GM21390 (cell line): ENCODE results near the gene HPS5.
"Not testable (repeated sequence)": the region's sequence is repeated elsewhere in the genome, so short reads cannot be mapped to it uniquely, and the experiment has no call there.

Experiments
- ATAC-seq: cut with Tn5 transposase; IDR thresholded peaks from one replicate; pipeline ENCODE4 v1.9.1; 2021; ENCODE audit not compliant: unreplicated experiment

The HPS5 gene, protein sequence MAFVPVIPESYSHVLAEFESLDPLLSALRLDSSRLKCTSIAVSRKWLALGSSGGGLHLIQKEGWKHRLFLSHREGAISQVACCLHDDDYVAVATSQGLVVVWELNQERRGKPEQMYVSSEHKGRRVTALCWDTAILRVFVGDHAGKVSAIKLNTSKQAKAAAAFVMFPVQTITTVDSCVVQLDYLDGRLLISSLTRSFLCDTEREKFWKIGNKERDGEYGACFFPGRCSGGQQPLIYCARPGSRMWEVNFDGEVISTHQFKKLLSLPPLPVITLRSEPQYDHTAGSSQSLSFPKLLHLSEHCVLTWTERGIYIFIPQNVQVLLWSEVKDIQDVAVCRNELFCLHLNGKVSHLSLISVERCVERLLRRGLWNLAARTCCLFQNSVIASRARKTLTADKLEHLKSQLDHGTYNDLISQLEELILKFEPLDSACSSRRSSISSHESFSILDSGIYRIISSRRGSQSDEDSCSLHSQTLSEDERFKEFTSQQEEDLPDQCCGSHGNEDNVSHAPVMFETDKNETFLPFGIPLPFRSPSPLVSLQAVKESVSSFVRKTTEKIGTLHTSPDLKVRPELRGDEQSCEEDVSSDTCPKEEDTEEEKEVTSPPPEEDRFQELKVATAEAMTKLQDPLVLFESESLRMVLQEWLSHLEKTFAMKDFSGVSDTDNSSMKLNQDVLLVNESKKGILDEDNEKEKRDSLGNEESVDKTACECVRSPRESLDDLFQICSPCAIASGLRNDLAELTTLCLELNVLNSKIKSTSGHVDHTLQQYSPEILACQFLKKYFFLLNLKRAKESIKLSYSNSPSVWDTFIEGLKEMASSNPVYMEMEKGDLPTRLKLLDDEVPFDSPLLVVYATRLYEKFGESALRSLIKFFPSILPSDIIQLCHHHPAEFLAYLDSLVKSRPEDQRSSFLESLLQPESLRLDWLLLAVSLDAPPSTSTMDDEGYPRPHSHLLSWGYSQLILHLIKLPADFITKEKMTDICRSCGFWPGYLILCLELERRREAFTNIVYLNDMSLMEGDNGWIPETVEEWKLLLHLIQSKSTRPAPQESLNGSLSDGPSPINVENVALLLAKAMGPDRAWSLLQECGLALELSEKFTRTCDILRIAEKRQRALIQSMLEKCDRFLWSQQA

DNA sequence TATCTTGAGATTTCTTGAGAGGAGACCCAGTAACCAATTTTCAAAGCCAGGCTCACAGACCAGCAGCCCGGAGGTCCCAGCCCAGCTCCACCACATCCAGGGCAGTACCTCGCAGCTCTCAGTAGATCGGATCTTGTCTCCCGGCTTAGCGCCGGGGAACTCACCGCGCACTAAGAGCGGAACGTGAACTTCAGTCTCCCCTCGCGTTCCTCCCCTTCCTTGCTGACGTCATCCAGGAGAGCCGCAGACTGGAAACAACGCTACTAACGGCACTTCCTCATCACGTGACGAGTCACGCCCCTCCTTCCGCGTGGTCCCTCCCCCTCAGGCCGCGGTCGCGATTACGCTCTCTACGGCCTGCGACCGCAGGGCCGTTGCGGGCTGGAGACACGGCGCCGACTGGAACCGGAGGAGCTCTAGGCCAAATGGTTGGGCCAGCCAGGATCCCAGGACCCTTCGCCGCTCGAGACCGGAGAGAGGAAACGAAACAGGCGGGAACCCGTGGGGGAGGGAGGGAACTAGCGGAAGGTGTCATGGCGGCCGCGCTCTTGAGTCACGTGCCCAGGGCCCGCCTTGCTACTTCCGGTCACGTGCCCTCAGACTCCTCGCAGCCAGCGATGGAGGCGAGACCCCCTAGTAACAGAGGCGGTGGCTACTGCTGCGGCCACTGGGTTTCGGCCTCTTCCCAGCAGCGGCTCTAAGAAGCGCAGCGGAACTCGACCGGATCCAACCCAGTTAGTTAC is at the start of gene HPS5, which contains the start of gene GTF2H1:
Gene HPS5, minus strand, starts transcription at position 172 of the 743 bp plus-strand sequence. CDS start 4,282 bp downstream, outside the sequence.
Gene GTF2H1, plus strand, starts transcription at position 599 of the 743 bp plus-strand sequence. CDS start 10,508 bp downstream, outside the sequence.
- peak; percentile 83 for ATAC-seq

DNA sequence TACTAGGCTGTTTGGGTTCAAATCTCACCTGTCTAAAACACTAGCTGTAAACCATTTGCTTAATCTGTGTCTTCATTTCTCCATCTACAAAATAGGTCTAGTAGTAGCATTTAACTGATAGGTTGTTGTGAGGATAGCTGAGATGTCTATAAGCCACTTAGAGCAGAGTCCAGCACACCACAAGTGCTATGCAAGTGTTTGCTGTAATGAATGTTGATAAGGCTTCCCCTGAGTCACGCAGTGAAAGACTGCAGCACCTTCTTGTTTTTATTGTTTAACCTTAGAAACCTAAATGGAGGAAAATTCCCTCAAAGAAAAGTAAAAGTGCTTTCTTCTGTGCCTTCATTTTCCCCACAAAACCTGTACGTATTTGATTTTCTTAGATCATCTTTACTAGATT is 49.3 kb upstream of the HPS5 start:
- no peak for ATAC-seq

DNA sequence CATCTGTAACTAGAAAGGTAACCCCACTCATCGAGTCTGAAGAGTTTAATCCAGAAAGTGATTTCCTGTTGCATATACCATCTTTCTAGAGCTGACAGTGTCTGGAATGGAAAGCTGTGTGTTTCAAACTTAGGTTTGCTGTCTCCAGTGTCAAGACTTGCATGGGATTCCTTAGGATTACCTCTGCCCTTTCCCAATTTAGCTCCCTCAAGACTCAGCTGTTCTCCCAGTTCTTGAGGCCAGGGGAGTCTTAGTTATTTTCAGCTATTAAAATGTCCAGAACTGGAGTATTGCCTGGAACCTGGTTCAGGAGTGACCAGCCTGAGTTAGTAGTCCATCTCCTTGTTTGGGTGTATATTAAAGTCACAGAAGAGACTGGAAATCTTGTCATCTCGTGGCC is 47.5 kb upstream of the HPS5 start:
- ATAC-seq, result no peak

DNA sequence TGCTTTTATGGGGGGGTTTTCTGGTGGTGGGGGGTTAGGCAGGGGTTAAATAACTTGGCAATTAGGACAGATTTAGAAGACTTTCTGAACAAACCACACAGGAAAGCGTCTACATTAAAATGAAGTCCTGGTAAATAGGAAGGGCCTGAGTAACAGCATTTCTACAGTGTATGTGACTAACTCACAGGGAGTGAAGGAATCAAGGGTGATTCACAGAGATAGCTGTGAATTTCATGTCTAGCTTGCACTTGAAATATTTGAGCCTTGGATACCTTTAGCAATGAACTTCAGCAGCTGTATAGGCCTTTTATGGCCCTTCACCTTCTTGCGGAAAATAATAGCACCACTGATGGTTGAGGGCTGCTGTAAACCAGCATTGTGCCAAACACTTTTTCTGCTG is 46.3 kb upstream of the HPS5 start:
- no peak for ATAC-seq

DNA sequence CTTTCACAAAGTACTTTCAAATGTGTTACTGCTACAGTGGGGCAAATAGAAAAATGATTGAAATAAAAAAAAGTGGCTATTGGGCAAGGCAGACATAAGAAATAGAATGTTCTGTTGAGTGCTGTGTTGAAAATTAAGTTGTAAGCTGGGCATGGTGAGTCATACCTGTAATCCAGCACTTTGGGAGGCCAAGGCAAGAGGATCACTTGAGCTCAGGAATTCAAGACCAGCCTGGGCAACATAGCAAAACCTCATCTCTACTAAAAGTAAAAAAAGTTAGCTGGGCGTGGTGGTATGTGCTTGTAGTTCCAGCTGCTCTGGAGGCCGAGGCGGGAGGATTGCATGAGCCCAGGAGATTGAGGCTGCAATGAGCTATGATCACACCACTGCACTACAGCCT is 45.5 kb upstream of the HPS5 start:
- no peak for ATAC-seq

DNA sequence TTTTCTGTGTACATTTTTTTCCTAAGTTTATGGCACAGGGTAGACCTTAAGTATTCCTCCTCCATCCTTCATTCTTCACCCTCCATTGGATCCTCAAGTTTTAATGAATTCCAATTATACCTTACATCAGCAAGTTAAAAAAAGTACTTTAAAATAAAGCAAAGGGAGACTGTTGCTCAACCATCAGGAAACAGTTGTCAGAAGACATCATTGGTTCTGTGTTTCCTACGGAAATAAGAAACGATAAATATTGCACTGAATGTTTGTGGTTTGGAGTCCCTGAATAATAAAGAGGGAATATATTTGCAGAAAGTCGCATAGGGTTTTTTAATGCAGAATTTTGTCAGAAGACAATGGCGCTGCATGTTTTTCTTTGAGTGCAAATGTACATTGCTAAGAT is 44.3 kb upstream of the HPS5 start:
- ATAC-seq, result no peak

DNA sequence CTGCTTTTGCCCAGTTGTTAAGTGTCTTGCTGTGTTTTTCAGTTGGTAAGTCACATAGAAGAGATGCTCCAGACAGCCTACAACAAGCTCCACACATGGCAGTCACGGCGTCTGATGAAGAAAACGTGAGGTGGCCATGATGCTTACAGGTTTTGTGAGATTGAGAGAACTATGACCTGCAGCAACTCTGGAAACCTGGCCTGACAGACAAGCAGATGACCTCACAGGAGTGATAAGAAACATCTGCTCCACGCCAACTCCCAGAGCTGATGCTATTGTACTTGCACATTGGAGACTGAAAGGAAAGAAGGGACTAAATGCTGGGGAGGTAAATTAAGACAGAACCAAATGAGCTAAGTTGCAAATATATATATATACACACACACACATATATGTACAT is 43.8 kb upstream of the HPS5 start:
- ATAC-seq, result no peak

DNA sequence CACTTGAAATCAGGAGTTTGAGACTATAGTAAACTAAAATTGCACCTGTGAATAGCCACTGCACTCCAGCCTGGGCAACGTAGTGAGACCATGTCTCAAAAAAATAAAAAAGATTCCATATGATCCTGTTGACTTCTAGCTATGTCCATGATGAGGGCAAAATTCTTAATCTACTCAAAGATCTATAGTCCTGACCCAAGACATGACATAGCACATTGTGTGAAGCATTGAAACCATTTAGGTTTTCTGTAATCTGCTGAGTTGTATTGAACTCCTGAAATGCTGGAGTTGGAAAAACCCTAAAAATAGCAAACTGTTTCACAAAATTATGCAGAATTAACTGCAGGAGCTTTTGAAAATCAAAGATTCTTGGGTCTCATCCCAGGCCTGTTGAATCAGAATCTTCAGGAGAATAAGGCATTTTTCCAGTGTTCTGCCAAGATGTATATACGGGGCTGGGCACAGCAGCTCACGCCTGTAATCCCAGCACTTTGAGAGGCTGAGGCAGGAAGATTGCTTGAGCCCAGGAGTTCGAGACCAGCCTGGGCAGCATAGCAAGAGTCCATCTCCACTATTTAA is 42.6 kb upstream of the HPS5 start:
- ATAC-seq, result no peak

DNA sequence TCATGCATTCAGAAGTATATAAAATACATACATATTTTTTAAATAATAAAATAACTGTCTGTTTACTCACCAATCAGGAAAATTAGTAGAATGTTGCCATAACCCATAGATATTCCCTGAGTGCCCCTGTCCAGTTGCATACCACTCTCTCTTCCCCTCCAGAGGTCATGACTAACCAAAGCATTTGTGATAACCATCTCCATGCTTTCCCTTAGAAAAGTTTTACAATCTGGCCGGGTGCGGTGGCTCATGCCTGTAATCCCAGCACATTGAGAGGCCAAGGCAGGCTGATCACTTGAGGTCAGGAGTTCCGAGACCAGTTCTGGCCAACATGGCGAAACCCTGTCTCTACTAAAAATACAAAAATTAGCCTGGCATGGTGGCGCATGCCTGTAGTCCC is 39.2 kb upstream of the HPS5 start:
- ATAC-seq, result no peak

DNA sequence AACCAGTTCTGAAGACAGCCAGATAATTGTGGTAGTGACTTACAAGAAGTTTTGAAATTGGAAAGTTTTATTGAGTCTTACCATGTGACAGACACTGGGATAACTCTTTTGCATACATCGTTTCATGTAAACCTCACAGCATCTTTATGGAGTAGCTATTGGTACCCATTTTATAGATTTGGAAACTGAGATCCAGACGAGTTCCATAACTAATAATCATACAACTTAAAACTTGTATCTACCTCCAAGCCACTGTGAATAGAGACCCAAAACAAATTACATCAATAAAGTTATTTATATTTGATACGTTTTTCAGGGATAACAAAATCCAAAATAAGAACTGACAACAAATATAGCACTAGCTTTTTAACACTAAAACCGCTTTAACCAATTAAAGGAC is 36.7 kb upstream of the HPS5 start:
- ATAC-seq, result no peak

DNA sequence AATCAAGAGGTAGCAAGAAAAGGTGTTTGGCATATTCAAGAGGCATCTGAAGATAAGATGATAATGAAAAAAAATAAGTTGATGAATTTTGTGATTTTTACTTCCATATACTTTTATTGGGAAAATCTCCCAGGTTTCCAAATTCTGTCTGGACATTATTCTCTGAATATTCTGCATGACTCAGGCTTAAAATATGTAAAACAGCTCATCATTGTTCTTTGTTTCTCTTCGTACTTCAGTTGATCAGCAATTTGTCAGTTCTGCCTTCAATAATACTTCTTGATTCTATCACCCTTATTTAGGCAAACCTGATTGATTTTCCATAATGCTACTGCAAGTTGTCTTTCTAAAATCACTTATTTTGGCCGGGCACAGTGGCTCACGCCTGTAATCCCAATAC is 30.6 kb upstream of the HPS5 start:
- ATAC-seq, result no peak

DNA sequence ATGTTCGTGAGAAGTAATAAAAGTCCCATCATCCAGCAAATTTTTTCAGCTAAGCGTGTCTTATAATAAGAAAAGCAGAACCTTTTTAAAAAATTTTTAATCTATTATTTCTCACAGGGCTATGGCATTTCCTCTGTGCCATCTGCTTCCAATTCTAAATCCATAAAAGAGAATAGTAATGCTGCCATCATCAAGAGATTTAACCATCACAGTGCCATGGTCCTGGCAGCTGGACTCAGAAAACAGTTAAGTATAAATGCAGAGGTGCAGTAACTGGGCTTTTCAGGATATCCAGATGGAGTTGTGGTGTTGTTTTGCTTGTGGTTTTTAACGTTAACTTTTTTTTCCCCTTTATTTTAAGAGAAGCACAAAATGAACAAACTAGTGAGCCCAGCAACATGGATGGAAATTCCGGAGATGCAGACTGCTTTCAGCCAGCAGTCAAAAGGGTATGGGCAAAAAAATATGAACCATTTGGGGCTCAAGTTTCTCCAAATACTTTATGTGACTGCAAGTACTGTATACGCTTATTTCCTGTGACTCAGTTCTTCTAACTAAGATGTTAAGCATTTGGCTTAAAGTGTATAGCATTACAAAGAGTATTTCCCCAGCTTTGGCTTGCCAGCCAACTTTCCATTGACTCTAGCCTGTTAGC is 25.7 kb upstream of the HPS5 start:
- no peak for ATAC-seq

DNA sequence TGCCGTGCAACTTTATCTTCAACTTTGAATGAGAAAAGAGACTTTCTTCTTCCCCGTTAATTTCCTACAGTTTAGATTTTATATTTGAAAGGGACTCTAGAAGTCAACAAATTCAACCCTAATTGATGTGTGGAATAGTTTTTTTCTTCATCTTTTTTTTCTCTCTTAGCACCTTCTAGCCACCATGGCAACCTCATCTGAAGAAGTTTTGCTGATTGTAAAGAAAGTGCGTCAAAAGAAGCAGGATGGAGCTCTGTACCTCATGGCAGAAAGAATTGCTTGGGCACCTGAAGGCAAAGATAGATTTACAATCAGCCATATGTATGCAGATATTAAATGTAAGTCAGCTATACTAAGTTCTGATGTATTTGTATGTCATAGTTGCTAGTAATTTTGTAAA is 11.0 kb upstream of the HPS5 start:
- ATAC-seq, result no peak

DNA sequence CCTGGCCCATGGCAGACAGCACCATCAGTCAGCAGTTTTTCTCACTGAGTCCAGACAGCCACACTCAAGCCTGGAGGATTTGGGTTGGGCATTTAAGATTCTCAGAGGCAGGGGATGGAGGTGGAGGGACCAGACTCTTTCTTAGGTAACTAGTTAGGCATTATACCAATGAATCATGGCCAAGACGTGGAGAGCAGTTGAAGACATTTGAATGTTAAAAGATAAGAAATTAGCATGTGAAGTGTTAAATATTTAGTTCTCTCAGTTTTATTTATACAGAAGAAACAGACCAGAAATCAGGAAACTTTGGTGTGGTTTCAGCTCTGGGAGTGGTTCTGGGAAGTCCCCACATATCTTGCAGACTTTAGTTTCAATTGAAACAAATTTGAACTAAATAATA is 10.4 kb upstream of the HPS5 start:
- no peak for ATAC-seq

DNA sequence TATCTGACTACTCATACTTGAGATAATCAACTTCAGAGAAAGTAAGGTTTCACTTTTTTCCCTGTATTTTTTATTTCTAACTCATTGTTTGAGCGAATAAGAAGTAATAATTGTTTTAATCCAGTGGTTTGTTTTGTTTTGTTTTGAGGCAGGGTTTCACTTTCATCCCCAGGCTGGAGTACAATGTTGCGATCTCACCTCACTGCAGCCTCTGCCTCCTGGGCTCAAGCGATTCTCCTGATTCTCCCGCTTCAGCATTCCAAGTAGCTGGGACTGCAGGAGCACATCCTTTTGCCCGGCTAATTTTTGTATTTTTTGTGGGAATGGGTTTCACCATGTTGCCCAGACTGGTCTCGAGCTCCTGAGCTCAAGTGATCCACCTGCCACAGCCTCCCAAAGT is 9.0 kb upstream of the HPS5 start:
- no peak for ATAC-seq

DNA sequence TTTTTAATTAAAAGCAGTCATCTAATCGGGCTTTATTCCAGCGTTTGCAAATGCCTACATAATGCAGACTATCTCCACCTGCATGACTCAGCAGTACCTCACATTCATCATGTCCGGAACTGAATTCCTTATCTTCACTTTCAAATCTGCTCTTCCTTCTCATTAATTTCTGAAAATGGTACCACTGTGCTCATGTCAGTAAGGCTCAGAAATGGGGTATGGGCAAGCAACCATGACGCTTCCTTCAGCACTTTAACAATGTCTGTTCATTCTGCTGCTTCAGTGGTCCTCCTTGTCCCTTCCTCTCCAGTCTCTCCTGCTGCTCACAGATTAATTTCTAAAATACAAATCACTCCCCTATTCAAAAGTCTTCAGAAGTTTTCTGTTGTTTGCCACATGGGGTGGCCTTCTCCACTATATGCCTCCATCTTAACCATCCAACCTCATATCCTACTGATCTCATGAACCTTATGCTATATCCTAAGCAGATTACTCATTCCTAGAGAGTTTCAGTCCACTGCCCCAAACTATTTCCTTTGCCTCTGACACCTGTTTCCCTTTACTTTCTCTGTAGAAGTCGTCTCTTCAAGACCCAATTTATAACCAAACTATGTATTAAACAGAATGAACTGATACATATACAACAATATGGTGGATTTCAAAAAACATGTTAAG is 7.4 kb upstream of the HPS5 start:
- ATAC-seq, result peak; percentile 58

DNA sequence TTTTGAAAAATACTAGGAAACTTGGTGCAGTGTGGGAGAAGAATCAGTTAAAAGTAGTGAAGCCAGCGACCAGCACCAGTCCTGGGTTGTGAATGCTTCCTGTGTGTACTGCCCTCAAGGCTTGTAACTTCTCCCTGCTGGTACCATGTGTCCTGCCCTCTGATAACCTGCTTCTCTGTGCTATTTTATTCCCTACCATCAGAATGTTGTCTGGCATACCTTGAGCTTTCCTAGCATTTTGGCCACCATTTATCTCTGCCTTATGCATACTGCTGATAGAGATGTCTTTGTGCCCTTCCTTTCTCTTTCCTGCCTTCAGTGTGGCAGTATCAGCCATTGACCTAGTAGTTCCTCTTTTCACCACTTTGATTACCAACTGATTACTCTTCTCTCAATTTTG is 2.4 kb upstream of the HPS5 start:
- ATAC-seq, result no peak

DNA sequence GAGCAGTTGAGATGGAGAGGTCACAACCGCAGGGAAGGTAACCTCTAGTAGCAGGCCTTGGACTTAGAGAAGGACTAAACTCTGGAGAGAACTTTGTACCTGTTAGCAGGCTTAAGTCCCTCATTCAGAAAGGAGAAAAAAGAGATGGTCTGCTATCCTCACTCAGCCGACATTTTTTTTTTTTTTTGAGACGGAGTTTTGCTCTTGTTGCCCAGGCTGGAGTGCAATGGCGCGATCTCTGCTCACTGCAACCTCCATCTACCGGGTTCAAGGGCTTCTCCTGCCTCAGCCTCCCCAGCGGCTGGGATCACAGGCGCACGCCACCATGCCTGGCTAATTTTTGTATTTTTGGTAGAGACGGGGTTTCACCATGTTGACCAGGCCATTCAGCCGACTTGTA is 1.9 kb upstream of the HPS5 start:
- ATAC-seq, result not testable (repeated sequence)

DNA sequence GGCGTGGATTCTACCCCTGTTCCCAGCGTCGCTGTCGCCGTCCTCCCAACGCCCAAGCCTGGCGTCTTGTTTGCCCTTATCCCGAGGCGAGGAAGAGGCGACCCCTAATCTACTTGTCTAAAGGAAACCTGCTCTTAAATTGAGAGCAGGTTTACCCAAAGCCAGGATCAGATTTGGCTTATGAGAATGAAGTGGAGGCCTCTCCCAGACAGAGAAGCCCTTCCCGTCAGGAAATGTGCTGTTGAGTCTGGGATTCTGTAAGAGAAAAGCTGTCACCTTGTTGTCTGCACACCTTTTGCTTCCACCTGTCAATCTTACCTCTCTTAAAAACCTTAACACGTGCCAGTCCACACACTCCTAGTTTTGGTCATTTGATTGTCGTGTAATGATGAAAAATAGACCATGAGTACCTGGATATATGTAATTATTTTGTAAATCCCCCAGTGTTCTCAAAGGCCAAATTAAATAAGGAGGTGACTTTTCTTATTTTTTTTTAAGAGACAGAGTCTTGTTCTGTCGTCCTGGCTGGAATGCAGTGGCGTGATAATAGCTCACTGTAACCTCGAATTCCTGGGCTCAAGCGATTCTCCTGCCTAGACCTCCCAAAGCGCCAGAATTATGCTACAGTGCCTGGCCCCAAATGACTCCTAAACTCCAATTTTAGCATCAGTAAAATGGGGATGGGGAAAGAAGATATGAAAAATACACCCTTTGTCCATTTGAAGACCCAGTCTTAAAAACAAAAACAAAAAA is 1.1 kb upstream of the HPS5 start:
- ATAC-seq, result no peak
